GM18517 (cell line): ENCODE data around the gene GRID1.

ENCODE experiments used
- ATAC-seq: cut with Tn5 transposase; IDR thresholded peaks from one replicate; pipeline ENCODE4 v1.9.1; 2021; ENCODE audit warnings: mild to moderate bottlenecking, moderate library complexity; ENCODE audit not compliant: unreplicated experiment

The GRID1 gene

DNA sequence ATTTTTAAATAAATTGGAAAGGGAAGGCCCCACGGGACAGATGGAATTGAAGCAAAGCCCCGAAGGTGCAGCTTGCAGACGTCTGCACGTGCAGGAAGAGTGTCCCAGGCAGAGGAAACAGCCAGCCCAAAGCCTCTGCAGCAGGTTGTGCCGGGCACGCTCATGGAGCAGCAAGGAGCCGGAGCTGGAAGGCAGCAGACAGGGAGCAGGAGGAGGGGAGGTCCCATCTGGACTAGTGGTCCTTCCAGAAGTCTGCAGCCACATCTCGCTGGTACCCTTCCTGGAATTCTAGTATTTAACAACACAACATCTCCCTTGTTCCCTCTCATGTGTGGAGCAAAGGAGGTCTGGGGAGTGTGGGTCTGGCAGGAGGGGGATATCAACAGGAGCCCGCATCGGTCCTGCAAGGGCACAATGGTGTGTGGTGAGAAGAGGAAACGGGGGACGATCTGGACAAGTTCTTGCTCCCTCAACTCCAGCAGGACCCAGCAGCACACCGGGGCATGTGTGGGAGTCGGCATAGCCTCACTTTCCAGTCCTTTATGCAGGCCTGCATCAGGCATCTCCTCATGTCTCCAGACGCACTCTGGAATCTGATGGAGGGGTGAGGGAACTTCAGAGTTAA, 169.3 kb downstream of the GRID1 start:
- ATAC-seq, result no peak

DNA sequence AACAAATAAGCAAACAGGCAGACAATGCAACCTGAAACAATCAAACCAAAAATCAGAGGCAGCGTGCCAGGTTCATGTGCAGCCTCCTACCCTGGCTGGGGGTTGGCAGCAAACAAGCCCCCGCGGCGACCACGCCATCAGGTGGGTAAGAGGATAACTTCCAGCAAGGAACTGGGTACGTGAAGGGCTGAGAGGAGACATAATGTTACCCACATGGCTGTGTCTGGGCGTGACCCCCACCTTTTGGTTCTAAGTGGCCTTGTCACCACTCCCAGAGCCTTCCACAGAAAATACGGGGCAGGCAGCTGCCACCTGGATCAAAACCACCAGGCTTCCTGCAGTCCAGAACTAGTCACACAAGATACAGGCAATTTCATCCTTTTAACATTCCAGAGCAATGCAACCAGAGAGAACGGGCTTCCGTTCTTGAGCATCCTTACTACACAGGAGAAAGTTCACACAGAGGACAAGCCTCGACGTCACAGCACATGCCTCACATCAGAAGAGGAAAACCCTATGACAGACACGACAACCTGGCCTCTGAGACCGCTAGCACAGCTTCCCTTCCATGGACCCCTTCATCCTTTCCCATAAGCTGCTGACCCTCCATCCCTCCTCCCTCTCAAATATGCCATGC, 171.0 kb downstream of the GRID1 start:
- no peak for ATAC-seq

DNA sequence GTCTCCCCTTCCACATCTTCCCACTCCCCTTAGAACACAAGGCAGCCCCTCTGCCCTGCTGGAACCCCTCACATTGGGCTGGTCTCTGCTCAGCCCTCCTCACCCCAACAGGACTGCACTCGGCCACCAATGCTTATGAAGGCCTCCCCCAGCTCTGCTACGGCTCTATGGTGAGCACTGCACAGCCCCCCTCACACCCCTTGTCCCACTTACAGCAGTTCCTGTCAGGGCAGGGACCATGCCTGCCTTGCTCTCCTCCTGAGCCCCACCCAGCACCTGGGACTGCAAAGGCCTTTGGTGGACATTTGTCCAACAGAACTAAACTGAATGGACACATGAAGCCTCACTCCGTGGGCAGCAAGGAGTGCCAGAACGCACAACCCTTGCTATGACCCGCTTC, 171.9 kb downstream of the GRID1 start:
- no peak for ATAC-seq

DNA sequence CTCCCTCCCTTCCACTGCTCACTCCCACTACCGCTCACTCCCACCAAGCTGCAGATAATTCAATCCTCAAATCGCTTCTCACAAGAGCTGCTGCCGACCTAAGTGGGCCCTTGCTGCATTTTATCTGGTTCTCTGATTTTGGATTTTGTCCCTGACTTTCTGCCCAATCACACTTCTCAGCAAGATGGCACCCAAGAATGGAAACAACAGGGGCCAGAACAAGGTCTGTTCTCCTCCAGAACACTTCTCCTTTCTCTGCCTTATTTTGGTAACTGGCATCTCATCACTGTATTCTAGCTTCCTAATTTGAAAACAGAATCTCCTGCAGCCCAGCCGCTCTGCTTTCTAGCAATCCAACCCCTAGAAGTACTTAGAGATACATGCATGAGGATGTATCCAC, 172.8 kb downstream of the GRID1 start:
- ATAC-seq, result no peak

DNA sequence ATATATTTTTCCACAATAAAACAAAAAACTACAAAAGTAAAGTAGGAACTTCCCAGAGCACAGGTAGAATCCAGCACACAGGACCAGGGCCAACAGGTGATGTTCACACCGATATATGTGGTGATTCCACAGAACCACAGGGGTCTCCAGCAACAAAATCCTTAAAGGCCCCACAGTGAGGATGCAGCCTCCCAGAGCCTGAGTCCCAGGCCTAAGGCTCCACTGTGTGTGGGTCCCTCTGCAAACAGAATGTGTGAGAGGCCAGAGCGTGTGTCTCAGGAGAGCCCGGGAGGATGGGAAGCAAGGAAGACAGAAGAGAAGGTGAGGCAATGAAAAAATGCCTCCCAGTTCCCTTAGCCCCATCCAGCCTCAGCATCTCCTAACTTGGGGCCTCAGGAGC, 173.9 kb downstream of the GRID1 start:
- ATAC-seq, result no peak

DNA sequence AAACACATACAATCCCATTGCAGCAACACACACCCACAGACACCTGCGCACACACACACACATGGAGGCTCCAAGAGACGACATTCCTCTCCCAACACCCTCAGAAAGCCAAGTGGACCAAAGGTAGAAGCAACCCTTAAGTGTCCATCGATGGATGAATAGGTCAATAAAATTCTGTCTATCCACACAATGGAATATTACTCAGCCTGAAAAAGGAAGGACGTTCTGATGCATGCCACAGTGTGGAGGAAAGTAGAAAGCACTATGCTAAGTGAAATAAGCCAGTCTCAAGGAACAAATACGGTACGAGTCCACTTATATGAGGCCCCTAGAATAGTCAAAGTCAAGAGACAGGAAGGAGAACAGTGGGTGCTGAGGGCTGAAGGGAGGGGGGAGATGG, 174.4 kb downstream of the GRID1 start:
- ATAC-seq, result no peak

DNA sequence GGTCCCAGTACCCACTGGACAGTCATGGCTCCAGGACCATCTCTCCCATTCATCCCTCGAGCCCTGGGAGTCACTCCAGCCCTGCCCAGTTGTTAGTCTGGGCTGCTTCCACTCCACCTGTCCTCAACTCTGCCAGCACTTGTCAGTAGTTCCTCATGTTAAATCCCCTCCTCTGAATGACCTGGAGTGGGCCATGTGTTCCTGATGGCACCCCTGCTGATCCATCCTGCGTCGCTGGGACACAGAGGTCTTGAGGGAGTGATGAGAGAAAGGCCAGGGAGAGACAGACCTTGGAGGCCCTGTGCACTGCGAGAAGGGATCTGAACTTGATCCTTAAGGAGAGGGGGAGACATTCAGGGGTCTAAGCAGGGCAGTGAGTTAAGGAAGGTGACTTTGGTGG, 174.9 kb downstream of the GRID1 start:
- ATAC-seq, result no peak

DNA sequence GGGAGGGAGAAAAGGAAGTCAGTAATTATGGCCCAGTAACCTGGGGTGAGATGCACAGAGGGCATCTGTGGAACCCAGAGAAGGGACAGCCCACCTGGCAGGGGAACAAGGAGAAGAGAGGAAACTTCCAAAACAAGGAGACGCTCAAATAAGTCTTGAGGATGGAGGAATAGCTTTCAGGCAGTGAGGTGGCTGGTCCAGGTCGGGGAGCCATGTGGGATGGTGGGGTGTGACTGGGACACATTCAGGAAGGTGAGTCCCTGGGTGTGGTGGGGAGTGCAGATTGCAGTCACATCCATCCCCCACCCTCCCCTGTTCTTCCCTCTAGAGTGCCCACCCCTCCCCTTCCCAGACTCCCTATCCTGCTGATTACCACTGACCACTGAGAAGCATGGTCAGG, 175.4 kb downstream of the GRID1 start:
- ATAC-seq, result no peak

DNA sequence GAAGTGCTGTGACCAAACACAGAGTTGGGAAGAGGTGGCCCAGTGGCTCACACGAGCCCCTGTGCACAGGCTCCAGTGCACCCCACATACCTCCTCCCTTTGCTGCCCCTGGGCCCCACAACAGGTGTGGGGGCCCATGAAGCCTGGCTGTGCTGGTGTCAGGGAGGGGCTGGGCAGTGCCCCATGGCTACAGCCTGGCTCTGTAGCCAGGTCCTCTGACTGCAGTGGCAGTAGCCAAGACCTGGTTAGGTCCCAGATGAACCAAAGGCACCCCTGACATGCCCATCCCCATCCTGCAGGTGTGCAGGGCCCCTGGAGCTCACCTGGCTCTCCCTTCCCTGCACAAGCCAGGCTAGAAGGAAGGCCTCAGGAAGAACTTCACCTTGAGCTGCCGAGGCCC, 176.3 kb downstream of the GRID1 start:
- no peak for ATAC-seq

DNA sequence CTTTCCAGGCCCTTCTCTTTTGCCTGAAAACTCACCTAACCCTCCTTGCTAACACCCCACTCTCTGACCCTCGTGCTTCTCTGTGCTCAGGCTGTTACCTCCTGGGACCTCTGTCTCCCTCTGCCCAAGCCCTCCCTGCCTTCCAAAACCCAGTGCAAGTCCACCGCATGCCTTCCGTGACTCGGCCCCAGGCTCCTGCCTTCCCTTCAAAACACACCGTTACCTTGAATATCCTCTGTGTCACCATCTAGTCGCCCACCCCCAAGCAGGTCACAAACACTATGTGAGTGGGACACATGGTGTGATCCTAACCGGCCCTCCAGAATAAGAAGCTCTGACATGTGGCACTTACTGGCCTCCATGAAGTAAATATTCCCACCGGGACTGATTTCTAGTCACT, 176.7 kb downstream of the GRID1 start:
- ATAC-seq, result no peak

DNA sequence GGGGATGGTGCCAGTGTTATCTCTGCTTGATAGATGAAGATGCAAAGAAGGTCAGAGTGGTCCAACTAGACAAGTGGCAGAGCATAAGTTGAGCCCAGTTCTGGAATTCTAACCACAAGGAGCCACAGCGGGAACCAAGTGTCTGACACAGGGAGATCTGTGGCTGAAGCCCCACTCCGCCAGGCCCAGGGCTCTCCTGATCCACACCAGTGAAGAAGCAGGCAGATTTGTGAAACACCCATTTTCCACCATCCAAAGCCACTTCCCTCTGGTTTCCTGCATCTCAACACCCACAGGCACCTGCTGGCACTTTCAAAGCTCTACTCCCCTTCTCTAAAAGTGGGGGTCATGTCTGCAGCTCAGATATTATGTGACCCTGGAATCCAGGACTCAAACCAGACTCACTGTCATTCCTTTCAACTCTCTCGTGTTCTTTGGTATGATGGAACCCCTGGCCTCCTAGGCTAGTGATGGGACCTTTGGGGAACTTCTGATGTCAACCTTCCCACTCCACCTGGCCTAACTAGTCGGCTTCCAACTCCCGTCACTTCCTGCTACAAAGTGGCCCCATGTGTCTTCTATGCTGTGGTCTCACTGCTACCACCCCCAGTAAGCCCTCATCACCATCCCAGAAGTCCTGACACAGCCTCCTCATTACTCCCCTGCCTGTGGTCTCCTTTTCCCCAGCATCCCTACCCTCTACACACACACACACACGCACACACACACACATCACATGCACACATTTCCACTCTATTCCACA, 177.6 kb downstream of the GRID1 start:
- no peak for ATAC-seq

DNA sequence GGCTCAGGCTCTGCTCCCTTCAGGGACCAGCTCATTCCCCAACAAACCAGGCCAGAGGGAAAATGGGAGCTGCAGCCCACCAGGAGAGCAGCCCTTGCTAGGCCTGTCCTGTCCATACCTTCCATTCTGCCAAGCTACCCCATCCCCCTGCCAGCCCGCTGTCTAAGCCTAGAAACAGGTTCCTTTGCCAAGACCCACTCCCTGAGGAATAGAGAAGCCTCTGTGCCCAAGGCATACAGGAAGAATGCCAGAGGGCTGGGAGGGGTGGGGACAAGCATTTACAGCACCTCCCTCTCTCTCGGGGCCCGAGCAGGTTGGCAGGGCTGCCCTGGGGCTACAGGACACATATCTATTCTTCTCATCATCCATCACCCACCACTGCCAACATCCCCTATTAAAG, 178.3 kb downstream of the GRID1 start:
- no peak for ATAC-seq

DNA sequence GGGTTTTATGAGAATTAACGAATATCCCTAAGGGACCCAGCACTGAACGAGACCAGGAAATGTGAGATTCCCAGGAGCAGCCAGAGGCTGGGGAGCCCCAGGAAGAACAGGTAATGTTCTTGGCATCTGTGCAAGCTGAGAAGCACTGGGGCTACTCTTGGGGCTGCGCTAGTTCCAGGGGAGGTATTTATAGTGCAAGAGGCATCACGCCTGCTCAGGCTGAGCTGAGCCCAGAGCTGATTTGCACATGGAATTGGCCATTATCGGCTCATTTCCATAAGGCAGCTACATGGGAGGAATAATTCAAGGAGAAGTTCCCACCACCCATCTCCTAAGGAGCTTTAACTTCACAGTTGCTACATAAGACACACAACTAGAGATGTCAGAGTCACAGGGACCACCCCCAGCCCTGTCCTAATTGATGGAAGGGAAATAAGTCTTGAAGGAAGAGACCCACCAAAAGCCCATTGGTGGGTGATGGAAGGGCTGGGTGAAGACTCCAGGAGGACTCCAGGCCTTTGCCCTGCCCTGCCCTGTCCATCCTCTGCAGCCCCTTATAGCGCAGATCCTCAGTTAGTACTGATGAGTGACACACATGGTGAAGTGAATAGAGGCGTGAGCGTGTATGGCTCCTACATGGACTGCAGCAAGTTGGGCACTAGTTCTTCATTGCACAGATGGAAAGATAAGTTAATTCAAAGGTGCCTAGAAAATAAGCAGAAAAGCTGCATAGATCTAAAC, 178.9 kb downstream of the GRID1 start:
- ATAC-seq, result no peak

DNA sequence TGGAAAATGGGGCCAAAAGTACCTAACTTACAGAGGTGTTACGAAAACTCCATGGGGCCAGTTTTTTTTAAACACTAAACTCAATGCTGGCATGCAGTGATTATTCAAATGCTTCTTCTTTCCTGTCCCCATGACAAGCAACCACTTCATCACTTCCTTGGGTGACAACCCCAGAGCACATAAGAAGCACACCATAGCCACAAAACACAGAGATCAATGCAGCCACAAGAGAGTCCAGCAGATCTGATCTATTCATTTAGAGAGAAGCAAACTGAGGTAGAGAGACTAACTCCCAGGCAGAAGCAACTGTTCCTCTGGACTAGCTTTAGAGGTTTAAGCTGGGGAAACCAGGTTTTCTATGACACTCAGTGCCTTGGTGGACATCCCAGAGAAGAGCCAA, 180.0 kb downstream of the GRID1 start:
- no peak for ATAC-seq

DNA sequence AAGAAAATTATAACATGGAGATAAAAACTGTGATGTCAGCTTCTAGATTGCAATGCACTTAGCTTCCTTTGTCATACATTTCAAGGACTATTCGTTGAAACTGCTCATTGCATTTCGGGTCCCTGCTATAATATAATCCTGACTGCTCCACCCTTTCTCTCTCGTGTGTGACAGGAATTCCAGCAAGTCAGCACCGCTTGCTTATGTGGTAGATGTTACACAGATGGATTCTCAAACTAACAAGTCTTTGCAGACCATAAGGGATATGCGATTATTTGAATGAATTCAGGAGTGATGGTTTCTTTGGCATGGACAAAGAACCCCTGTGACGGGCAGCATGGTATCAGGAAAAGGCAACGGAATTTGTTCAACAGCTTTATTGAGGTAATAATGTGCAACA, 184.0 kb downstream of the GRID1 start:
- no peak for ATAC-seq

DNA sequence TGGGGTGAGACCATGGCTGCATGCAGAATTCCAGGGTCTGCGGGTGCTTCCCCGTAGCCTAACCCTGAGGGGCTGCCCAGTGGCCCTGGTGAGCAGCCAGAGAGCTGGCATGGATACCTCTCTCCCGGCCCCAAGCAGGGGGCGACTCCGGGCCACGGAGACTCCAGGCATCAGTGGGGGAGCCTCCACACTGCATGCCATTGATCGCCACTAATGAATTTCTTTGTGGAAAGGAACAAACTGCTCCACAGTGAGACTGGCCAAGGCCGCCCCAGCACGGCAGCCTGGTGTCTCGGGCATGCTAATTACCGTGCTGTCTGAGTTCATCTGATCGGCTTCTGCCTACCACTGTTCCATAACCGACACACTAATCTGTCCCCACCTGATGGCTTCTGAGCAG, 184.4 kb downstream of the GRID1 start:
- ATAC-seq, result no peak

DNA sequence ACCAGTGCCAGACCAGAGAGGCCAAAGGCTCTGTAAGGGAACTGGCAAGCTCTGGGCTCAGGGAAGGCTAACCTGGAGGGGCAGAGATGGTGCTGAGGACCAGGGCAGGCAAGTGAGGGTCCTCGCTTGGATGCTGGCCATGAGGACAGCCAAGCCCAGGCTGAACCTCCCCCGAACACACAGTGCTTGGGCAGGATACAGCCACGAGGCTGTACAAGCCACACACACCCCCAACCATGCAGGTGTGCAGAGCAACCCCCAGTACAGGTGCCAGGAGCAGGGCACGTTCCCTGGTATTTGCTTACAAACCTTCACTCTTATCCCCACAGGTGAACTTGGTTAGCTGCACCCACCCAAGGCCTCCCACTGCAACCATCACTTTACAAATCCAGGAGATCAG, 185.7 kb downstream of the GRID1 start:
- ATAC-seq, result no peak

DNA sequence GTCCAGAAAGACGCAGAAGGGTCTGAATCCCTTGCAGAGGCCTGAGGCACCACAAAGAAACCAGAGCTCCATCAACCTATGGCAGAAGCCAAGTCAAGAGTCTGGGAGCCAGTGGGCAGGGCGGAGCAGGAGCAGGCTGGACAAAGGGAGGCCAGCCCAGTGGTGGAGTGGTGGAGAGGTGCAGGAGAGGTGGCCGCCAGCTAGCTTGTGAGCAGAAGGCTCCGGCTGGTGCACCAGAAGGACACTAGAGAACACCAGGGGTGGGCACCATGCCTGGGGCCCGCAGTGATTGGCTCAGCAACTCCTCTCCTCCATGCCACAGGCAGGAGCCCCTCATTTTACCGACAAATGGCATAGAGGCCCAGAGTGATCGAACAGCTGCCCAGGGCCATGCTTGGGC, 186.6 kb downstream of the GRID1 start:
- ATAC-seq, result no peak

DNA sequence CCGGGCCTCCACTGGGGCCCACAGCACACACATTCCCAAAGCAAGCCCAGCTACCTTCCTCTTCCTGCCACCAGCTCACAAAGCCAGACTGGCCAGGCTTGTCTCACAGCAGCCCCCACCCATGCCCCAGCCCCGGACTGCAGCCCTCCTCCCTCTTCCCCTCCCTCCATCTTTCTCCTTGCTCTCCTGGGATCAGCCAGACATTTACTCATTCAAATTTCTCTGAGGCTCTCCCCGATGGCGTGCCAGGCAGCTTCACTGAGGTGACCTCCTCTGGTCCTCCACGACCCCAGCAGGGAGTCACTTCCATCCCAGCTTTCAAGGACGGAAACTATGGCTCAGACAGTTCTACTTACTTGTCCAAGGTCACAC, 187.5 kb downstream of the GRID1 start:
- no peak for ATAC-seq

DNA sequence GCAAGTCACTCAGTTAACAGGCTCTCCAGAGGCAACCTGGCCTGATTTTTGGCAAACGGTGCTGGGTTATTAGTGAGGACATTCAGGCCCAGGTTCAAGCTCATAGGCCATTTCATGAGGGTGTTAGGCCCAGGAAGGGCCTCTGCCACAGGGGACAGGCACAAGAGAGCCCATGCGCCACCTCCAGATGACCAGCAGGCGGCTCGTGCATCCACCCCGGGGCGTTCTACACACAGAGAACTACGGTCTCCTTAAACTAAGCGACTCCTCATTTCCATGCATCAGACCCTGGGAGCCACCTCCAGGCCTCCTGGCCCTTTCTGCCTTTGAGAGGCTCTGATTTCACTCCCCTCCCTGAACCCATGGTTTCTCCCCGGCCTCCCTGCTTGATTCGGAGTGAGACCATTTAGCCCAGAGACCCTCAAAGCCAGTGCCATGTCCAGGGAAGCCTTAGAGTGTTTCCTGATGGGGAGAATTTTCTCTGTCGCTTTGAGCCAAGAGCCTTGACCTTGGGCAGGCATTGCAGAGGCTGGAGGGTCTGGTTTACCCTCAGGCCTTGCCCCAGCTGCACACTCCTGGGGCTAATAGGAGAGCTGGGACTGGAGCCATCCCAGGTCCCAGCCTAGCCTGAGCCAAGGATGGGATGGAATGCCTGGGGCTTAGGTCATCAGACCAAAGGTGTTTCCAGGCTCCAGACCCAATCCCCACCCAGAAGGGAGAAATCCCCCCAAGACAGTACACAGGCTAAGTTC, 188.0 kb downstream of the GRID1 start:
- no peak for ATAC-seq

DNA sequence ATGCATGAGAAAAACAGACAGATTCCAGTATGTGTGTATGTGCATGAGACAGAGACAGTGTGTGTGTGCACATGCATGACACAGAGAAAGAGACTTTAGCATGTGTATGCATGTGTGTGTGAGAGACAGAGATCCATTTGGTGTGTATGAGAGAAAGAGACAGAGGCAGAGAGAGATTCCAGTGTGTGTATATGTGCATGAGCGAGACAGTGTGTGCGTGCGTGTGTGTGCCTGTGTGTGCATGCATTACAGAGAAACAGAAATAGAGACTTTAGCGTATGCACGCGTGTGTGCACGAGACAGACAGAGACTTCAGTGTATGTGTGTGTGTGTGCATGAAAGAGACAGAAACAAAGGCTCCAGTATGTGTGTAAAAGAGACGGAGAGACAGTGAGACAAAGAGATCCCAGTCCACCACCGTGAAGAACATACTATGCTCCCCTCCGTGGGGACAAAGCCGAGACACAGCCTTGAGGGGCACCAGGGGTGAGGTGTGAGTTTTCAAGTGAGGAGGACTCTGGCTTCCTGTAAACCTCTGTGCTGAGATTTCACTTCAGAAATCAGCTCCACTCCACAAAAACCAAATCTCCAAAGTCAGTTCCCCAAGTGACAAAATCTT, 188.9 kb downstream of the GRID1 start:
- ATAC-seq, result no peak
